OCI-LY7 (cell line): ENCODE data around the gene DOLPP1. TPM values are rescaled to one million over a fixed set of nuclear protein-coding genes. Genes with fewer than 3 reads are reported as not detected.

Source experiments
- BruUV-seq: library from RNA; stranded (reverse); fragments of 400-500 nt; replicated peaks from 2 replicates; lab custom pipeline; 2021; lab: Mats Ljungman, UMichigan
- CTCF ChIA-PET: fragments of 300-600 bp; sonication (Branson Sonifier 250); formaldehyde crosslinking; loops from one replicate; lab custom pipeline; 2022; ENCODE audit warnings: antibody characterized with exemption; ENCODE audit not compliant: unreplicated experiment; lab: Charles Lee
- POLR2A ChIA-PET: fragments of 300-600 bp; sonication (Branson Sonifier 250); formaldehyde crosslinking; loops from one replicate; lab custom pipeline; 2022; ENCODE audit warnings: antibody characterized with exemption; lab: Charles Lee
- DNase-seq: peaks from one replicate; pipeline ENCODE4 v3.0.0-alpha.2; 2015; ENCODE audit warnings: low spot score
- H2AFZ ChIP-seq: fragments of 200-600 bp; sonication (generic), shearing (Covaris generic); 2 replicates; pipeline ENCODE4 v1.6.1; 2014; ENCODE audit warnings: mild to moderate bottlenecking, antibody characterized with exemption, low read length, moderate library complexity
- H3K27ac ChIP-seq: fragments of 200-600 bp; sonication (generic); 2 replicates; pipeline ENCODE4 v1.5.1; 2014; ENCODE audit warnings: mixed run types, low read depth, mild to moderate bottlenecking, moderate library complexity, low read length, inconsistent platforms; ENCODE audit not compliant: poor library complexity, severe bottlenecking
- H3K36me3 ChIP-seq: fragments of 200-600 bp; sonication (generic); 2 replicates; pipeline ENCODE4 v1.6.1; 2014; ENCODE audit warnings: mild to moderate bottlenecking, antibody characterized with exemption, low read length, moderate library complexity, mixed read lengths; ENCODE audit not compliant: insufficient read depth
- H3K4me1 ChIP-seq: fragments of 200-600 bp; sonication (generic); 2 replicates; pipeline ENCODE4 v1.5.1; 2014; ENCODE audit warnings: mild to moderate bottlenecking, low read length; ENCODE audit not compliant: insufficient read depth, poor library complexity, severe bottlenecking
- H3K4me2 ChIP-seq: fragments of 200-600 bp; sonication (generic); 2 replicates; pipeline ENCODE4 v1.6.1; 2014; ENCODE audit warnings: mild to moderate bottlenecking, low read length
- H3K4me3 ChIP-seq: fragments of 200-600 bp; sonication (generic); 2 replicates; pipeline ENCODE4 v1.5.1; 2014; ENCODE audit warnings: mild to moderate bottlenecking, low read depth, low read length; ENCODE audit not compliant: poor library complexity, severe bottlenecking
- H3K79me2 ChIP-seq: fragments of 200-600 bp; sonication (generic); 2 replicates; pipeline ENCODE4 v1.6.1; 2016; ENCODE audit warnings: low read depth, mild to moderate bottlenecking, low read length, moderate library complexity, mixed read lengths; ENCODE audit not compliant: insufficient read depth
- H3K9me2 ChIP-seq: fragments of 200-600 bp; sonication (generic); 2 replicates; pipeline ENCODE4 v1.6.1; 2016; ENCODE audit warnings: mild to moderate bottlenecking, low read length, mixed read lengths; ENCODE audit not compliant: insufficient read depth
- H3K9me3 ChIP-seq: fragments of 200-600 bp; sonication (generic); 2 replicates; pipeline ENCODE4 v1.6.1; 2014; ENCODE audit warnings: mild to moderate bottlenecking, mixed run types, low read length, mixed read lengths
- H4K20me1 ChIP-seq: fragments of 200-600 bp; sonication (generic); 2 replicates; pipeline ENCODE4 v1.6.1; 2014; ENCODE audit warnings: mild to moderate bottlenecking, antibody characterized with exemption, low read length, moderate library complexity, mixed read lengths; ENCODE audit not compliant: insufficient read depth
- CTCF ChIP-seq: fragments of 200-600 bp; sonication (generic); conservative IDR thresholded peaks from 2 replicates; pipeline ENCODE4 v1.5.1; 2014; ENCODE audit warnings: mild to moderate bottlenecking, antibody characterized with exemption, low read length, moderate library complexity, mixed read lengths
- EZH2phosphoT487 ChIP-seq: fragments of 200-600 bp; sonication (generic); IDR thresholded peaks from 2 replicates; pipeline ENCODE4 v1.6.1; 2018; ENCODE audit warnings: low read depth, borderline replicate concordance, mild to moderate bottlenecking, mixed run types, antibody characterized with exemption, low read length, moderate library complexity, mixed read lengths
- intact Hi-C: fragments of 100-400 bp; cut with micrococcal nuclease; formaldehyde crosslinking; loops from one replicate; pipeline ENCODE4 v1.10.0; 2022; ENCODE audit not compliant: unreplicated experiment
- total RNA-seq, 2 experiments: library from RNA; depleted of rRNA in 1 of 2; stranded (reverse); fragments of >200 nt in 1 of 2; shearing (Covaris generic) in 1 of 2; gene quantifications; 2 replicates each; pipeline ENCODE4 v1.2.3, GENCODE V29; 2014 to 2022

DOLPP1 gene
- total RNA-seq, 2 experiments from 2014 or later, result 16.9 TPM

- Histone ChIP-seq H3K27ac (no peak overlapping the region), H3K4me3 (no peak overlapping the region), H3K4me1 (peaks cover 34% of the 10 kb centered on the region), H4K20me1 (no peaks in the 10 kb centered on the region), H3K4me2 (peak overlapping the region; percentile 17; the same call in 1 of the 2 replicates), H3K9me2 (no peaks in the 10 kb centered on the region), H3K9me3 (no peaks in the 10 kb centered on the region), H2AFZ (no peak overlapping the region), H3K79me2 (peaks cover 59% of the 10 kb centered on the region), H3K36me3 (peaks cover 6% of the 10 kb centered on the region; the same call in 1 of the 2 replicates)
- DNase-seq, result no peak
- BruUV-seq, result no TSS peak
- POLR2A ChIA-PET, result interaction anchor here (0.6 to 2.0 kb wide), 2 partner anchors 8 to 390 kb away, joined by 3 to 8 read pairs; partner anchors contain the start of gene ZDHHC12
- intact Hi-C loops, result no loop called here
- CTCF ChIA-PET, result no interaction called here
- TF ChIP-seq CTCF (no peak), EZH2phosphoT487 (no peak)
Measured at GRCh38 chr9:129113645-129114304, 32.9 kb downstream of the DOLPP1 start.

- peaks cover 41% of the 10 kb centered on the region for H3K36me3 ChIP-seq
- ChIA-PET POLR2A (interaction anchor here (1.0 to 1.1 kb wide), 2 partner anchors 23 to 258 kb away, joined by 3 to 4 read pairs; no protein-coding TSS in a partner anchor), CTCF (no interaction called here)
- TF ChIP-seq CTCF (no peak), EZH2phosphoT487 (no peak)
- H3K27ac ChIP-seq, result no peak overlapping the region
- H3K9me3 ChIP-seq, result no peaks in the 10 kb centered on the region
- H3K79me2 ChIP-seq, result peaks cover 45% of the 10 kb centered on the region
- H3K4me2 ChIP-seq, result no peak overlapping the region
- no peak overlapping the region for H3K4me3 ChIP-seq
- peaks cover 12% of the 10 kb centered on the region for H3K4me1 ChIP-seq
- no peaks in the 10 kb centered on the region for H4K20me1 ChIP-seq
- no peak overlapping the region for H2AFZ ChIP-seq
- H3K9me2 ChIP-seq, result no peaks in the 10 kb centered on the region
- intact Hi-C loops, result no loop called here
- no peak for DNase-seq
- BruUV-seq, result no TSS peak
Measured at GRCh38 chr9:129118799-129119198, 37.9 kb downstream of the DOLPP1 start.

- peaks cover 26% of the 10 kb centered on the region for H3K79me2 ChIP-seq
- ChIA-PET CTCF (interaction anchor here (1.3 kb wide), 1 partner anchor 10 kb away, joined by 4 read pairs; no protein-coding TSS in a partner anchor), POLR2A (interaction anchor here (2.2 kb wide), 1 partner anchor 8 kb away, joined by 8 read pairs; no protein-coding TSS in a partner anchor)
- H3K9me2 ChIP-seq, result no peaks in the 10 kb centered on the region
- H2AFZ ChIP-seq, result no peak overlapping the region
- no peak for DNase-seq
- no peak for TF ChIP-seq CTCF
- TF ChIP-seq EZH2phosphoT487, result no peak
- no TSS peak for BruUV-seq
- H3K4me1 ChIP-seq, result no peaks in the 10 kb centered on the region
- no peak overlapping the region for H3K27ac ChIP-seq
- no peaks in the 10 kb centered on the region for H3K9me3 ChIP-seq
- H3K36me3 ChIP-seq, result peaks cover 59% of the 10 kb centered on the region
- H4K20me1 ChIP-seq, result no peaks in the 10 kb centered on the region
- no peak overlapping the region for H3K4me3 ChIP-seq
- intact Hi-C loops, result no loop called here
- no peak overlapping the region for H3K4me2 ChIP-seq
Measured at GRCh38 chr9:129121483-129121882, 40.6 kb downstream of the DOLPP1 start.
